Measurements from ENCODE around the gene CIP2A. TPM values are rescaled to one million over a fixed set of nuclear protein-coding genes. Genes with fewer than 3 reads are reported as not detected.

Gene CIP2A
- total RNA-seq (2022), result 26.3 and 26.9 TPM in 2 replicates
- percentile 85 among the genes with signal in this experiment for Bru-seq, nascent RNA
- percentile 83 among the genes with signal in this experiment for BruChase-seq, experiment 1, labeled RNA remaining after a 2-hour chase
- percentile 83 among the genes with signal in this experiment for BruChase-seq, experiment 2, labeled RNA remaining after a 6-hour chase
- long read RNA-seq, partial matches to known transcripts, result 1 of 2 reads
- long read RNA-seq, other reads (novel, unspliced or antisense), result 1 of 2 reads

DNA sequence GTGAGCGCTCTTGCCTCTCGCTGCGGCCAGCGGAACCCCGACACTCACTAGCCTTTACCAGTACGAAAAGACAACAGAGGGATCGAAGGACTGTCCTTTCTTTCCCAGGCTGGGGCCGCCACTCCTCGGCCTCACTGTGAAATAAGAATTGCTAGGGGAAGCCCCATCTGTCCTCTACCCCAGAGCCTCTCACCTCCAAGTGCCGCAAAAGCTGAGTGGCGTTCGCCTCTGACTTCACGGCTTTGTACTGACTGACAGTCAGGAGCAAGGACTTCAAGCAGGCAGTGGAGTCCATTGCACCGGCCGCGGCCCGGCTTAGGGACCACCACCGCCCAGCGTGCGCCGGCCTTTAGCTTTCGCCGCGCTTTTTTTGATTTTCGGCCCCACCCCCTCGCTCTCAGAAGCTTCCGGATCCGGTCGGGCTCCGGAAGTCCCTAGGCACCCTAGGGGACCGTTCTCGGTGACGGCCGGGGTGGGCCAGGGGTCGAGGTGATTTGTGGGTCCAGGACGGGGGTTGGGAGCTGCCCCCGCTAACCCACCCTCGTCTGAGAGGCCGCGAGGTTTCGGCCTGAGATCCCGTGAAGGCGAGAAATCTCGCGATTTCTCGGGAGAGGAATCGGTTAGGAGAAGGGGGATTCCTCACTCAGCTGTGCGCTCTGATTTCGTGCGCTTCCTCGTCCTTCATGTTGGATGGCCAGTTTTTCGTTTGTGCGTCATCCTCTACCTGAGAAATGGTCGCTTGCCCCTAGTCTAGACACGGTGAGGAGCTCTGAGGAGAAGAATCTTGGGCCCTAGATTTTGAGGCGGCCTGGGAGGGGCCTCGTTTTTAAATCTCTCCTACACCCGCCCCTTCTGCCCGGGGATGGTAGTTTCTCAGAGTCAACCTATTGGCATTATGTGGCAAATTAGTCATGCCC lies at the start of gene CIP2A, which contains the start of gene DZIP3:
Gene CIP2A (minus strand): TSS at position 358 of the 917 bp plus-strand sequence. CDS start 63 bp downstream, at position 295.
Gene DZIP3 (plus strand): TSS at position 642 of the 917 bp plus-strand sequence. CDS start 15,685 bp downstream, outside the sequence.
- intact Hi-C loops (cut with micrococcal nuclease; ENCODE audit: unreplicated experiment), result loop anchor here (1.0 kb wide), 1 partner anchor 34 kb away; no protein-coding TSS in a partner anchor
- CTCF ChIA-PET, result no interaction called here
- peak within 1 kb of the TSS; percentile 98 for H3K27ac Mint-ChIP-seq (ENCODE audit: unreplicated experiment)

DNA sequence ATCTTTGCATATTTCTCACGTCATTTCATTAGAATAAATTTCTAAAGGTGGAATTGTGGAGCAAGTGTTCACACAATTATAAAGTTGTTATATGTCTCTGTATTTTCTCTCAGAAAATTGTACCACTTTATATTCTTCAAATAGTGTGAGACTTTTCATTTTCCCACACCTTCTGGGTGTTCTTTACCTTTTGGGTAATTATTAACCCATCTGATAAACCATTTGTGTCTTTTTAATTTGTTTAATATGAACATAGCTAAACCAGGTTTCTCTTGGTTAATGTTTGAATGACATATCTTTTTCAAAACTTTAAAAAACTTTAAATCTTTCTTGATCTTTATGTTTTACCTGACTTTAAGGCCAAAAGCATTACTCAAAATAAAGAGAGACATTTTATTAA lies 40.7 kb upstream of the CIP2A start:
- Mint-ChIP-seq H3K27ac (ENCODE audit: unreplicated experiment) (no peak overlapping the region), H3K36me3 (ENCODE audit: insufficient read depth, unreplicated experiment) (peaks cover 5% of the 10 kb centered on the region), H3K4me1 (ENCODE audit: low read depth, unreplicated experiment) (peaks cover 6% of the 10 kb centered on the region), H3K4me3 (ENCODE audit: unreplicated experiment) (no peak overlapping the region), H3K9me3 (ENCODE audit: unreplicated experiment) (no peaks in the 10 kb centered on the region), H3K27me3 (ENCODE audit: insufficient read depth, unreplicated experiment) (no peaks in the 10 kb centered on the region)
- H3K4me1 ChIP-seq, result peaks cover 5% of the 10 kb centered on the region; the same call in 1 of the 2 replicates
- intact Hi-C loops (cut with micrococcal nuclease; ENCODE audit: unreplicated experiment), result no loop called here
- POLR2A ChIA-PET, result no interaction called here
- TF ChIP-seq, protein P1, sequence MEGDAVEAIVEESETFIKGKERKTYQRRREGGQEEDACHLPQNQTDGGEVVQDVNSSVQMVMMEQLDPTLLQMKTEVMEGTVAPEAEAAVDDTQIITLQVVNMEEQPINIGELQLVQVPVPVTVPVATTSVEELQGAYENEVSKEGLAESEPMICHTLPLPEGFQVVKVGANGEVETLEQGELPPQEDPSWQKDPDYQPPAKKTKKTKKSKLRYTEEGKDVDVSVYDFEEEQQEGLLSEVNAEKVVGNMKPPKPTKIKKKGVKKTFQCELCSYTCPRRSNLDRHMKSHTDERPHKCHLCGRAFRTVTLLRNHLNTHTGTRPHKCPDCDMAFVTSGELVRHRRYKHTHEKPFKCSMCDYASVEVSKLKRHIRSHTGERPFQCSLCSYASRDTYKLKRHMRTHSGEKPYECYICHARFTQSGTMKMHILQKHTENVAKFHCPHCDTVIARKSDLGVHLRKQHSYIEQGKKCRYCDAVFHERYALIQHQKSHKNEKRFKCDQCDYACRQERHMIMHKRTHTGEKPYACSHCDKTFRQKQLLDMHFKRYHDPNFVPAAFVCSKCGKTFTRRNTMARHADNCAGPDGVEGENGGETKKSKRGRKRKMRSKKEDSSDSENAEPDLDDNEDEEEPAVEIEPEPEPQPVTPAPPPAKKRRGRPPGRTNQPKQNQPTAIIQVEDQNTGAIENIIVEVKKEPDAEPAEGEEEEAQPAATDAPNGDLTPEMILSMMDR (IDR thresholded peaks at IDR 0.05; ENCODE audit: insufficient read depth in 1 of 2, low read depth in 1 of 2, low read length in 1 of 2, severe bottlenecking in 1 of 2, unreplicated experiment in 1 of 2), result no peak
- H3K27me3 ChIP-seq (replicated peaks; ENCODE audit: control insufficient read depth, insufficient read depth, low read length), result no peaks in the 10 kb centered on the region
- H3K9me3 ChIP-seq, result no peaks in the 10 kb centered on the region
- no peak overlapping the region for H3K4me3 ChIP-seq (ENCODE audit: low read depth, low read length)
- CTCF ChIA-PET, result no interaction called here
- H3K36me3 ChIP-seq (ENCODE audit: control insufficient read depth, insufficient read depth, low read length), result no peaks in the 10 kb centered on the region
- BruUV-seq (replicated peaks), result no TSS peak
- no peak for DNase-seq

More for the DNA sequence above, at the start of gene CIP2A, which contains the start of gene DZIP3:
- TF ChIP-seq, protein P1 (IDR thresholded peaks at IDR 0.05; ENCODE audit: insufficient read depth in 1 of 2, low read depth in 1 of 2, low read length in 1 of 2, severe bottlenecking in 1 of 2, unreplicated experiment in 1 of 2), result no peak
- Histone ChIP-seq H3K4me3 (ENCODE audit: low read depth, low read length) (peak within 1 kb of the TSS; percentile 95), H3K9me3 (no peaks in the 10 kb centered on the region), H3K36me3 (ENCODE audit: control insufficient read depth, insufficient read depth, low read length) (no peaks in the 10 kb centered on the region), H3K4me1 (no peaks in the 10 kb centered on the region), H3K27me3 (replicated peaks; ENCODE audit: control insufficient read depth, insufficient read depth, low read length) (no peaks in the 10 kb centered on the region)
- no peaks in the 10 kb centered on the region for H3K9me3 Mint-ChIP-seq (ENCODE audit: unreplicated experiment)
- H3K4me1 Mint-ChIP-seq (ENCODE audit: low read depth, unreplicated experiment), result peaks cover 8% of the 10 kb centered on the region
- H3K36me3 Mint-ChIP-seq (ENCODE audit: insufficient read depth, unreplicated experiment), result peaks cover 11% of the 10 kb centered on the region
- DNase-seq, result peak; percentile 95 to 97
- no peaks in the 10 kb centered on the region for H3K27me3 Mint-ChIP-seq (ENCODE audit: insufficient read depth, unreplicated experiment)
- peak within 1 kb of the TSS; percentile 88 for H3K4me3 Mint-ChIP-seq (ENCODE audit: unreplicated experiment)
- POLR2A ChIA-PET, result interaction anchor here (0.7 to 1.7 kb wide), 6 partner anchors 13 to 351 kb away, joined by 3 to 12 read pairs (median 4); no protein-coding TSS in a partner anchor
- BruUV-seq (replicated peaks), result no TSS peak

DNA sequence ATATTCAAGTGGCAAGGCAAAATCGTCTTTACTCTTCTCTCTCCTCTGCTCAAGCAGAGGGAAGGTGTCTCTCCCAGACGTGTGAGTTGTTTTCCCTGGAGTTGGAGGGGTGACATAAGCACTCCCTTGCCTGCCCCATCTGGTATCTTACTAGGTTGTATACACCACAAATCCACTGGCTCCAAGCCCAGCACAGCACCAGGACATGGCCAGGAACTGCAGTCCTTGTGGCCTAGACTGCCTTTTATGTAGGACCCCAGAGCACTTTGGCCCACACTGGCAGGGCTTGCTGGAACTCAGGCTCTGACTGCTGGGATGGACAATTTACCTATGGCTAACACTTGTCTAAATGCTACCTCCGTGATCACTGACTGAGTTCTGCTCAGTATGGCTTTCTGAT lies 34.3 kb upstream of the CIP2A start:
- H3K9me3 Mint-ChIP-seq (ENCODE audit: unreplicated experiment), result no peaks in the 10 kb centered on the region
- Histone ChIP-seq H3K4me3 (ENCODE audit: low read depth, low read length) (no peak overlapping the region), H3K9me3 (no peaks in the 10 kb centered on the region), H3K36me3 (ENCODE audit: control insufficient read depth, insufficient read depth, low read length) (no peaks in the 10 kb centered on the region; the same call in 1 of the 2 replicates), H3K27me3 (replicated peaks; ENCODE audit: control insufficient read depth, insufficient read depth, low read length) (no peaks in the 10 kb centered on the region), H3K4me1 (no peaks in the 10 kb centered on the region)
- BruUV-seq (replicated peaks), result no TSS peak
- POLR2A ChIA-PET, result no interaction called here
- no peaks in the 10 kb centered on the region for H3K27me3 Mint-ChIP-seq (ENCODE audit: insufficient read depth, unreplicated experiment)
- no peaks in the 10 kb centered on the region for H3K4me1 Mint-ChIP-seq (ENCODE audit: low read depth, unreplicated experiment)
- TF ChIP-seq, protein P1 (IDR thresholded peaks at IDR 0.05; ENCODE audit: insufficient read depth in 1 of 2, low read depth in 1 of 2, low read length in 1 of 2, severe bottlenecking in 1 of 2, unreplicated experiment in 1 of 2), result no peak
- no peak for DNase-seq
- H3K36me3 Mint-ChIP-seq (ENCODE audit: insufficient read depth, unreplicated experiment), result no peaks in the 10 kb centered on the region
- CTCF ChIA-PET, result no interaction called here
- intact Hi-C loops (cut with micrococcal nuclease; ENCODE audit: unreplicated experiment), result no loop called here
- H3K27ac Mint-ChIP-seq (ENCODE audit: unreplicated experiment), result no peak overlapping the region
- H3K4me3 Mint-ChIP-seq (ENCODE audit: unreplicated experiment), result no peak overlapping the region

Measured in Caco-2 (cell line).